Retinal pigment epithelial cell (primary cell): ENCODE measurements around the gene CPE.
A peak's percentile ranks its signal among the peaks of the same experiment; 100 is the strongest.

Experiments used
- DNase-seq: peaks from one replicate; pipeline ENCODE4 v3.0.0-alpha.2; 2010; ENCODE audit warnings: low read depth
- H3K4me3 ChIP-seq: 2 replicates; pipeline ENCODE4 v1.5.1; 2011; ENCODE audit warnings: mild to moderate bottlenecking, low read length, control low read depth, moderate library complexity
- TF ChIP-seq, protein P1 (sequence below): conservative IDR thresholded peaks from 2 replicates; pipeline ENCODE4 v1.5.1; 2011; ENCODE audit warnings: low read depth, low read length, control low read depth, inconsistent platforms

CPE gene

DNA sequence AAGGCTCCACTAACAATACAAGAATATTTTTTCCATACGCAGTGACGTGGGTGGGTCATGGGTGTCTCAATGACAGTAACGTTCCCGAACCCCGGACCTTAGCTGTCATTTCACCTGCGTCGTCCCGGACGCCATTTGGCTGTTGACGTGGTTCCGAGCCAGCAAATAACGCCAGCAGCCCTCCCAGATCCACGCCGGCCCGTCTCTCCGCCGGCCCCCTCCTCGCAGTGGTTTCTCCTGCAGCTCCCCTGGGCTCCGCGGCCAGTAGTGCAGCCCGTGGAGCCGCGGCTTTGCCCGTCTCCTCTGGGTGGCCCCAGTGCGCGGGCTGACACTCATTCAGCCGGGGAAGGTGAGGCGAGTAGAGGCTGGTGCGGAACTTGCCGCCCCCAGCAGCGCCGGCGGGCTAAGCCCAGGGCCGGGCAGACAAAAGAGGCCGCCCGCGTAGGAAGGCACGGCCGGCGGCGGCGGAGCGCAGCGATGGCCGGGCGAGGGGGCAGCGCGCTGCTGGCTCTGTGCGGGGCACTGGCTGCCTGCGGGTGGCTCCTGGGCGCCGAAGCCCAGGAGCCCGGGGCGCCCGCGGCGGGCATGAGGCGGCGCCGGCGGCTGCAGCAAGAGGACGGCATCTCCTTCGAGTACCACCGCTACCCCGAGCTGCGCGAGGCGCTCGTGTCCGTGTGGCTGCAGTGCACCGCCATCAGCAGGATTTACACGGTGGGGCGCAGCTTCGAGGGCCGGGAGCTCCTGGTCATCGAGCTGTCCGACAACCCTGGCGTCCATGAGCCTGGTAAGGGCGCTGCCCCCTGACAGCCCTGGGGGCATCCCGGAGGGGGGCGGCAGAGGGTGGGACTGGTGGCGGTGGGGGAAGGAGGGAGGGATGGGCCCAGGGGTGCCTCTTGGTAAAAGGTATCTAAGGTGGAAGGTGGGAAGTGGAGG is at the start of gene CPE:
Gene CPE, plus strand, starts transcription at position 264 of the 933 bp plus-strand sequence. Its CDS starts 214 bp downstream, at position 478.
- peak; percentile 26 for DNase-seq
- TF ChIP-seq, protein P1, sequence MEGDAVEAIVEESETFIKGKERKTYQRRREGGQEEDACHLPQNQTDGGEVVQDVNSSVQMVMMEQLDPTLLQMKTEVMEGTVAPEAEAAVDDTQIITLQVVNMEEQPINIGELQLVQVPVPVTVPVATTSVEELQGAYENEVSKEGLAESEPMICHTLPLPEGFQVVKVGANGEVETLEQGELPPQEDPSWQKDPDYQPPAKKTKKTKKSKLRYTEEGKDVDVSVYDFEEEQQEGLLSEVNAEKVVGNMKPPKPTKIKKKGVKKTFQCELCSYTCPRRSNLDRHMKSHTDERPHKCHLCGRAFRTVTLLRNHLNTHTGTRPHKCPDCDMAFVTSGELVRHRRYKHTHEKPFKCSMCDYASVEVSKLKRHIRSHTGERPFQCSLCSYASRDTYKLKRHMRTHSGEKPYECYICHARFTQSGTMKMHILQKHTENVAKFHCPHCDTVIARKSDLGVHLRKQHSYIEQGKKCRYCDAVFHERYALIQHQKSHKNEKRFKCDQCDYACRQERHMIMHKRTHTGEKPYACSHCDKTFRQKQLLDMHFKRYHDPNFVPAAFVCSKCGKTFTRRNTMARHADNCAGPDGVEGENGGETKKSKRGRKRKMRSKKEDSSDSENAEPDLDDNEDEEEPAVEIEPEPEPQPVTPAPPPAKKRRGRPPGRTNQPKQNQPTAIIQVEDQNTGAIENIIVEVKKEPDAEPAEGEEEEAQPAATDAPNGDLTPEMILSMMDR, result peak; percentile 41
- peak within 1 kb of the TSS; percentile 69 for H3K4me3 ChIP-seq

DNA sequence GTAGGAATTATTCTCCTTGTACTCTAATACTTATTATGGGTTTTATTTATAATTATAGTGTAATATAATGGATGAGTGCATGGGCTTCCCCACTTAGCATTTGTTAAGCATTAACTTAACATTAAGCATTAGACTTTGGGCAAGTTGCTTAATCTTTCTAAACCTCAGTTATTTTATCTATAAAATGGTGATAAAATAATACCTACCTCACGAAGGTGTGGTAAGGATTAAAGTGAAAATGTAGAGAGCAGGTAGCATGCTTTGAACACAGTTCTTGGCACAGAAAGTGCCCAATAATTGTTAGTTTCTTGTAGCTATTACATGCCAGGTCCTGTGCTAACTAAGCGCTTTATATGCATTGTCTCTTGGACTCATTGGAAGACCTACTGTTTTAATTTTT is 48.7 kb upstream of the CPE start:
- no peak for DNase-seq
- TF ChIP-seq, protein P1, result no peak
- peak overlapping the region; percentile 96 for H3K4me3 ChIP-seq

DNA sequence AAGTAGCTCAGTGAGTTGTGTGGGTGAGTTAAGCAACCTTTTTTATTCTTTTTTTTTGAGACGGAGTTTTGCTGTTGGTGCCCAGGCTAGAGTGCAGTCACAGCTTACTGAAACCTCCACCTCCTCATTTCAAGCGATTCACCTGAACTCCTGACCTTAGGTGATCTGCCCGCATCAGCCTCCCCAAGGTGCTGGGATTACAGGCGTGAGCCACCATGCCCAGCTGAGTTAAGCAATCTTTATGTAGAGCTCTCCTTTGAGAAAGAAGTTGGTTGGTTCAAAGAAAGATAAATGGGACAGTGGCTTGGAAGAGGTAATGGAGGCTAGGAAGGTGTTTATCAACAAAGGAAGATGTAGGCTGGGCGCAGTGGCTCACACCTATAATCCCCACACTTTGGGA is 48.1 kb upstream of the CPE start:
- peak overlapping the region; percentile 96 for H3K4me3 ChIP-seq
- DNase-seq, result no peak
- TF ChIP-seq, protein P1, result no peak

DNA sequence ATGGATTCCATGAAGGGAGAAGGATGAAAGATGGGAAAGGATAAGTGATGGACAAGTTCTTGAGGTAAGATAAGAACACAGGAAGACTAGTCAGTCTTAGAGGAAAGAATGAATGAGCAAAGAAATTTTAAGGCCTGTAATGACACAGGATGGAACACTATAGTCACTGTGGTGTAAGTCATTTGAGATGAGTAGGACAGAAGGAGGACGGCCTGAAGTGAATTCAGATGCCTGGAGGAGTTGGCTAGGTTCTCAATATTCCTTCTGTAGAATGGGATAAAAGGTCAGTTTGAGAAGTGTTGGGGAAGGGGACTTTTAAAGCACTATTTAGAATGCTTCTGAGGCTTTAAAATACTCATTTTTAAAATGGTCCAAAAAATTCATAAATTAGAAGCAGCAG is 47.4 kb upstream of the CPE start:
- H3K4me3 ChIP-seq, result peak overlapping the region; percentile 96
- TF ChIP-seq, protein P1, result no peak
- no peak for DNase-seq

DNA sequence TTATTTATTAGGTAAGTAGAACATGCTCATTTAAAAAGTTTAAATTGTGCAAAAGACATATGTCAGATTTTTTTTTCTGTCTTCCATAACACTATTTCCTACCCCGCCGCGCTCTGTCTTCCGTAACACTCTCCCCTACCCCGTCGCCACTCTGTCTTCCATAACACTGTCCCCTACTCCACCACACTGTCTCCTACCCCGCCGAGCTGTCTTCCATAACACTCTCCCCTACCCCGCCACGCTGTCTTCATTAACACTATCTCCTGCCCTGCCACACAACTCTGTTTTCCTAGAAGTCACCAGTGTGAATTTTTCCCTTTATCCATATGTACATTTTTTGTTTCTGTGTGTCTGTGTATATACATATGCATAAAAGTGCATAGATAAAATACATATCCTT is 47.0 kb upstream of the CPE start:
- peak overlapping the region; percentile 96 for H3K4me3 ChIP-seq
- TF ChIP-seq, protein P1, result no peak
- DNase-seq, result no peak

DNA sequence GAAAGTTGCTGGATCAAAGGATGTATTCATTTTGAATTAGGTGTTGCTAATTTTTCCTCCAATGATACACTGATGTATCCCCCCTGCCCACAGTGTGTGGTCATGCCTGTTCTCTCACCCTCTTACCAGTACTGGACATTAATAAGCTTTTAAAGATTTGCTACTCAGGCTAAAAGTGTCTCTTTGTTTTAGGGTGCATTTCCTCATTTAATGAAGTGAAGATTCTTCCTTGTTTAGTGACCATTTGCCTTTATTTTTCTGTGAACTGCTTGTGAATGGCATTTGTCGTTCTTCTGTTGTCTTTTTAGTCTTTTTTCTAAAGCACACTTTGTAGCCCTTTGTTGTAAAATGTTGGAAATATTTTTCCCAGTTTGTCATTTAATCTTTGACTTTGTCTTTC is 46.3 kb upstream of the CPE start:
- H3K4me3 ChIP-seq, result peak overlapping the region; percentile 96
- TF ChIP-seq, protein P1, result no peak
- no peak for DNase-seq

DNA sequence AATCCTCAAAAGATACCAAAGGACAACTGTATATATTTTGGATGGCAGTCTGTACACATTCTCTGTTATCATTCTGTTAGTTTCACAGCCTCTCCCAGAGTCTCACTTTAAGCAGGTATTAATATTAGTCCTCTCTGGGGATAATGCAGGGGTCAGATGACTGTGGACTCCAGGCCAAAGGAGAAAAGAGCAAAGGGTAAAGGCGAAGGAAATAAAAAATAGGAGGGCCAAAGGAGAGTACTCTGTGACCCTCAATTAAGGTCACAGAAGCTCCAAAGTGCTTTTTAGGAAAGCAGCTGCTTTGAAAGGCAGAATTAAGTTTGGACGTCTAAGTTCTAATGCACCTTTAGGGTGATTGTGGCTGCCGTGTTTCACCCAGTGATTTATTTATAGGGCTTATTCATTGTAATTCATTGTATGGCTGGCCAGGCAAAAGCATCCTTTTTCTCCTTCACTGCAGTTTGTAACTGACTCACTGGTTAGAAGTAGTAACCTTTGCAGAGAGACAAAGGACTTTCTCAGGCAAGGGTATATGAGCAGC is 43.6 kb upstream of the CPE start:
- TF ChIP-seq, protein P1, result no peak
- no peak for DNase-seq
- no peak overlapping the region for H3K4me3 ChIP-seq
